HG03108 (cell line): ENCODE measurements around the gene JARID2.

Experiments
- ATAC-seq: cut with Tn5 transposase; IDR thresholded peaks from one replicate; pipeline ENCODE4 v1.9.1; 2021; ENCODE audit warnings: moderate library complexity; ENCODE audit not compliant: unreplicated experiment

JARID2 gene

DNA sequence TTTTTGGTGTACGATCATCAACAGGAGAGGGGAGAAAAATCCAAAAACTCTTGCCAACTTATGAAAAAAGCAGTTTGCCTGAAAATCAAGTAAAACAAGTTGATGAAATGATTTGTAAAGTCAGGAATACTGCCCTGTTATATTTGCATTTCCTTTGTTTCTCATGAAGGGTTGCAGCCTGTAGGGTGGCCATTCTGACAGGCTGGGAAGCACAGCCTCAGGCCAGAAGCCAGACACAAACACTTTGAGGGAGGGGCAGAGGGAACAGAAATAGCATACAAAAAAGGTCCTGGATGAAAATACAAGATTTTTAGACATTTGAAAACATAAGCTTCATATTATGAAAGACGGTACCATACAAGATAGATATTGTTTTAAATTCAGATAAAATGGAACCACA, 307.2 kb downstream of the JARID2 start:
- ATAC-seq, result no peak

- no peak for ATAC-seq
Observed at GRCh38 chr6:15553736-15554294, 307.9 kb downstream of the JARID2 start.

GRCh38 chr6:15554728-15555100, 308.8 kb downstream of the JARID2 start:
- no peak for ATAC-seq

GRCh38 chr6:15555101-15556038, 309.5 kb downstream of the JARID2 start:
- no peak for ATAC-seq

DNA sequence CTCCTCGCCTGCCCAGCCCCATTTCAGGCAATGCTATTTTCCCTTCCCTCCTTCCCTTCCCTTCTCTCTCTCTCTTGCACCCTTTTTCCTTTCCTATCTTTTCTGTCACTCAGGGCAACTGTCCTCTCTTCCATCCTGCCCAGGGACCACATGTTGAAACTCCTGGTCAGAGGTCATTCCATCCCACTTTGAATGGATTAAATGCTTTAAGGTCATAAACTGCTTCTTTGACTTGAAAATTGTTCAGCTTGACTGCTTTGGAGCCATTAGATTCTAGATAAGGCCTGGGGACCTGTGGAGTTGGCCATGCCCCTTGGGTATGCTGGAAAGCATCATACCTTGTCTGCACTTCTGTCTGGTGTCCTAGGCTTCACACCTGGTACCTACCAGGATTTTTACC, 310.8 kb downstream of the JARID2 start:
- ATAC-seq, result no peak

- ATAC-seq, result no peak
Observed at GRCh38 chr6:15557174-15557573, 311.3 kb downstream of the JARID2 start.

DNA sequence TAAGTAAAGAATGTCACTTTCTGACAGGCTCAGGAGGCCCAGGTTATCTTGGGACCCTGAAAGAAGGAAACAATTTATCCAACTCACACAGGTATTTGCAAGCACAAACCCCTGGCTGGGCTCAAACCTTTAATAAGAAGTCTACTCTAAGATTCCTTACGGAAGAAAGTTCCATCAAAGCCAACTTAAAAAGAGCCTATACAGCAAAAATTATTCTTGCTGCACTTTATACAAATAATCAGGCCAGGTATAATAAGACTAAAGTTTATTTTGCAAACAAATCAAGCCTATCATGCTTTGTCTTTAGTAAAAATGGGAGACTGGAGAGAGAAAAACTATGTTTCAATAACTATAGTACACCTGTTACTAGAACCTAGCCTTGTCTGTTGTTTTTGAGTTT, 314.8 kb downstream of the JARID2 start:
- ATAC-seq, result no peak

- no peak for ATAC-seq
Observed at GRCh38 chr6:15561447-15562199, 315.8 kb downstream of the JARID2 start.

DNA sequence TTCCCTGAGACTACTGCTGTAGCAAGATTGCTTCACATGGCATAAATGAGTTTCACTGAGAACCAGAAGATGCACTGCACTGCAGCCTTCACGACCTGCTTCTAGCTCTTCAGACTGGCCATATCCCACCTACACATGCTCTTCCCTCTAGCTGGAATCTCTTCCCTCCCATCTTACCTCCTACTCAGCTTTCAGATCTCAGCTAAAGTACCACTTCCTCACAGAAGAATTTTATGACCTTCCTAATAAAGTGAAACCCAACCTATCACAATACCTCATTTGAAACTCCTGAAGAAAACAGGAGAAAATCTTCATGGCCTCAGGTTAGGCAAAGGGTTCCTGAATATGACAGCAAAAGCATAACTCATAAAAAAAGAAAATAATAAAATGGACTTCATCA, 317.1 kb downstream of the JARID2 start:
- ATAC-seq, result no peak

DNA sequence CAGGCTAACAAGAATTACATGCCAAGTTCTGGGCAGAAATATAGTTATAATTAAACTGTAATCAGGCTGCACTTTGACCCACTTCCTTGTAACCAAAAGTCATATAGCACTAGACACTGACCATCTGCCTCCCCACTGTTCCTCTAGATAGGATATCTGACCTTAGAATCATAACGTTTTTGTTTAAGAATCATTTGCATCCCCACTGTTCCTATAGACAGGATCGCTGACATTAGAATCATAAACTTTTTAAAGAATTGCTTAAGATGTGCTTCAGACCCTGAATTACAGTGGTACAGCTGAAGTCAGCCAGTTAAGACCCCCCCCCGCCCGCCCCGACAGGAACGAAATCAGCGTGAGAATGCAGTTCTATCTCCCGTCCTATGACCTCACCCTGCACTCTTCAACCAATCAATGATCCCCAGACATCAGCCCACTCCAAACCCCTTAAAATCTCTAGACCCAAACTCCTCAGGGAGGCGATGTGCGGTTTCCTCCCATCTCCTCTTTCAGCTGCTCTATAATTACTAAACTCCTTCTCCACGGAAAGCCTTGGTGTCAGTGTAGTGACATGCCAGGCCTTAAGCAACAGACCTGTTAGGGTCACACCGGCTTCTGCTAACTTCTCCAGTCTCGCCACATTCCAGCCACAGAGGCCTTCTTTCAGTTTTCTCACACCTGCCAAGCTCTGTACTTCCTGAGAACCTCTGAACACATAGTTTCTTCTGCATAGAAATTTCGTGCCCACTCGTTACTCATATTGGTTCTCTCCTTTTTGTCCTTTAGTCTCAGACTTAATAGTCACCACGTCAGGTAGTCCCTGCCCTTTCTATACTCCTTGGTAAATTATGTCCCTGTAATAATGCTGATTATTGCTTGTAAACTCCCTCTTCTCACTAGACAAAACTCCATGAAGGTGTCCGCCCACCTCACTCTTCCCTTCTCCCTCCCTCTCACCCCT, 323.4 kb downstream of the JARID2 start:
- no peak for ATAC-seq

- ATAC-seq, result no peak
Observed at GRCh38 chr6:15570171-15570570, 324.3 kb downstream of the JARID2 start.
